K562 (cell line): Measurements from ENCODE around the gene FAM161A. TPM values are rescaled to one million over a fixed set of nuclear protein-coding genes. Genes with fewer than 3 reads are reported as not detected.

Experiments used
- ATF7 ChIP-seq: fragments of 450-650 bp; IDR thresholded peaks from 2 replicates; pipeline ENCODE4 v1.7.1; 2014; ENCODE audit warnings: mild to moderate bottlenecking, moderate library complexity
- BRF1 ChIP-seq: IDR thresholded peaks from 3 replicates; pipeline ENCODE4 v1.6.1; 2011; ENCODE audit warnings: borderline replicate concordance, mild to moderate bottlenecking; ENCODE audit not compliant: insufficient read length; ENCODE audit errors: extremely low read depth
- CBFA2T3 ChIP-seq: fragments of 450-650 bp; IDR thresholded peaks from 2 replicates; pipeline ENCODE4 v1.6.1; 2017
- CEBPG ChIP-seq, 3 experiments: fragments of 200-800 bp in 1 of 3; sonication (Bioruptor generic) in 1 of 3; sonication (generic) in 1 of 3; formaldehyde crosslinking in 1 of 3; IDR thresholded peaks in 2 of 3; conservative IDR thresholded peaks in 1 of 3; 2 replicates each; pipeline versions ENCODE4 v1.6.1 to v1.8.0; 2016 to 2022; ENCODE audit warnings: missing compliant biosample characterization in 2 of 3, missing genetic modification characterization in 2 of 3, mild to moderate bottlenecking in 1 of 3, missing genetic modification reagents in 1 of 3
- NCOR1 ChIP-seq: fragments of 450-650 bp; IDR thresholded peaks from 2 replicates; pipeline ENCODE4 v1.6.1; 2016; ENCODE audit warnings: mild to moderate bottlenecking, moderate library complexity
- PCBP2 ChIP-seq: fragments of 200-400 bp; formaldehyde crosslinking; IDR thresholded peaks from 2 replicates; pipeline ENCODE4 v1.6.1; 2018; ENCODE audit warnings: low read length, low read depth, mild to moderate bottlenecking, moderate library complexity; ENCODE audit not compliant: poor library complexity, severe bottlenecking
- YY1 ChIP-seq, 3 experiments: IDR thresholded peaks; 2 replicates each; pipeline ENCODE4 v1.6.1; 2011; ENCODE audit warnings: low read length in 2 of 3, mild to moderate bottlenecking in 2 of 3, moderate library complexity in 2 of 3, borderline replicate concordance in 1 of 3, control low read depth in 1 of 3, low read depth in 1 of 3; ENCODE audit not compliant: insufficient read depth in 3 of 3, insufficient replicate concordance in 2 of 3, control insufficient read depth in 1 of 3, insufficient read length in 1 of 3; ENCODE audit errors: extremely low read depth in 1 of 3
- polyA plus RNA-seq, 8 experiments: library from polyadenylated mRNA; depleted of rRNA in 4 of 8; stranded (reverse) in 5 of 8; unstranded in 3 of 8; fragments of >200 nt; fragmentation: Nextera tagmentation in 2 of 8; fragmentation: Illumina TruSeq in 1 of 8; extraction: Ambion mirVana in 2 of 8; extraction: Trizol in 1 of 8; gene quantifications; 2 replicates each; pipeline versions ENCODE4 v1.2.1 to v1.2.3, GENCODE V29; 2011 to 2014; ENCODE audit warnings: inconsistent platforms in 1 of 8, missing spikeins in 1 of 8
- total RNA-seq, 7 experiments: library from RNA; depleted of rRNA in 6 of 7; stranded (reverse); fragments of >200 nt in 6 of 7; fragmentation: Illumina TruSeq in 2 of 7; extraction: Trizol in 2 of 7; gene quantifications; 2 replicates each; pipeline versions ENCODE4 v1.2.1 to v1.2.3, GENCODE V29; 2011 to 2021; ENCODE audit warnings: low replicate concordance in 1 of 7
- TF ChIP-seq, protein P1 (sequence below), 2 experiments: fragments of 450-650 bp; IDR thresholded peaks; 2 replicates each; pipeline ENCODE4 v1.6.1; 2016; ENCODE audit warnings: mild to moderate bottlenecking in 2 of 2, borderline replicate concordance in 1 of 2, low read depth in 1 of 2, moderate library complexity in 1 of 2
- TF ChIP-seq, protein P2 (sequence below): sonication (generic); formaldehyde crosslinking; IDR thresholded peaks from 2 replicates; pipeline ENCODE4 v1.8.0; 2022; ENCODE audit warnings: mild to moderate bottlenecking, missing genetic modification reagents, borderline replicate concordance
- TF ChIP-seq, protein P3 (sequence below): fragments of 450-650 bp; formaldehyde crosslinking; IDR thresholded peaks from 2 replicates; pipeline ENCODE4 v1.4.0; 2022; ENCODE audit warnings: mild to moderate bottlenecking, moderate library complexity

Gene FAM161A
- total and polyA plus RNA-seq, 9 of the 15 experiments (the other 6 are each of a cell fraction or from before 2014, with no cell fraction given) = 0.27 to 1.4 (median 0.80) TPM

DNA sequence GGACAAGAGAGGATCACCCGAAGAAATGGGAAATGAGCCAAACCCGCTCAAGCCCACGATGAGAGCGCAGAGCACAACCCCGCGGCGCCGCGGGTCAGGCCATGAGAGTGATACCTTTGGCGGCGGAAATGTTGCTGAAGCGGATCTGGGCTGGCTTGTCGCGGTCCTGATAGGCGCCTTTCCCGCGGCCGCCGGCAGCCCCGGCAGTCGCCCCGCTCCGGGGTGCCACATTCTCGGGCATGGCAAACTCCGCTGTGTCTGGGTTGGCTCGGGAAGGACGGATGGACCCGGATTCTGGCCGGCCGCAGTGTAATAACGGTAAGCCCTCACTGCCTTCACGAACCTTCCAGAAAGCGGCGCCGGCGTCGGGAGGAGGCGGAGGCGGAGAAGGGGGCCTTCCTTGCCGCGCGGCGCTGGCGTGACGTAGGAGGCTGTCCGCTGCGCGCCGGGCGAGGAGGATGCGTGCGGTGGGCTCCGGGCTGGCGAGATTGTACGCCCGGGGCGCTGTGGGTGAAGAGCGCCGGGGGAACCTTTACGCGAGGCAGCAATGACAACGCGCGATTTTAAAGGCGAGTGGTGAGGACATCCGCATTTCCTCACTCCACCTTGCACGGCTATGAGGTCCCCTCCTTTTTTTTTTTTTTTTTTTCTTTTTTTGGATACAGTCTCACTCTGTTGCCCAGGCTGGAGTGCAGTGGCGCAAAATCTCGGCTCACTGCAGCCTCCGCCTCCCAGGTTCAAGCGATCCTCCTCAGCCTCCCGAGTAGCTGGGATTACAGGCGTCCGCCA lies 34.6 kb upstream of the FAM161A start, which contains the start of gene CCT4 (continued):
- TF ChIP-seq, protein P1, sequence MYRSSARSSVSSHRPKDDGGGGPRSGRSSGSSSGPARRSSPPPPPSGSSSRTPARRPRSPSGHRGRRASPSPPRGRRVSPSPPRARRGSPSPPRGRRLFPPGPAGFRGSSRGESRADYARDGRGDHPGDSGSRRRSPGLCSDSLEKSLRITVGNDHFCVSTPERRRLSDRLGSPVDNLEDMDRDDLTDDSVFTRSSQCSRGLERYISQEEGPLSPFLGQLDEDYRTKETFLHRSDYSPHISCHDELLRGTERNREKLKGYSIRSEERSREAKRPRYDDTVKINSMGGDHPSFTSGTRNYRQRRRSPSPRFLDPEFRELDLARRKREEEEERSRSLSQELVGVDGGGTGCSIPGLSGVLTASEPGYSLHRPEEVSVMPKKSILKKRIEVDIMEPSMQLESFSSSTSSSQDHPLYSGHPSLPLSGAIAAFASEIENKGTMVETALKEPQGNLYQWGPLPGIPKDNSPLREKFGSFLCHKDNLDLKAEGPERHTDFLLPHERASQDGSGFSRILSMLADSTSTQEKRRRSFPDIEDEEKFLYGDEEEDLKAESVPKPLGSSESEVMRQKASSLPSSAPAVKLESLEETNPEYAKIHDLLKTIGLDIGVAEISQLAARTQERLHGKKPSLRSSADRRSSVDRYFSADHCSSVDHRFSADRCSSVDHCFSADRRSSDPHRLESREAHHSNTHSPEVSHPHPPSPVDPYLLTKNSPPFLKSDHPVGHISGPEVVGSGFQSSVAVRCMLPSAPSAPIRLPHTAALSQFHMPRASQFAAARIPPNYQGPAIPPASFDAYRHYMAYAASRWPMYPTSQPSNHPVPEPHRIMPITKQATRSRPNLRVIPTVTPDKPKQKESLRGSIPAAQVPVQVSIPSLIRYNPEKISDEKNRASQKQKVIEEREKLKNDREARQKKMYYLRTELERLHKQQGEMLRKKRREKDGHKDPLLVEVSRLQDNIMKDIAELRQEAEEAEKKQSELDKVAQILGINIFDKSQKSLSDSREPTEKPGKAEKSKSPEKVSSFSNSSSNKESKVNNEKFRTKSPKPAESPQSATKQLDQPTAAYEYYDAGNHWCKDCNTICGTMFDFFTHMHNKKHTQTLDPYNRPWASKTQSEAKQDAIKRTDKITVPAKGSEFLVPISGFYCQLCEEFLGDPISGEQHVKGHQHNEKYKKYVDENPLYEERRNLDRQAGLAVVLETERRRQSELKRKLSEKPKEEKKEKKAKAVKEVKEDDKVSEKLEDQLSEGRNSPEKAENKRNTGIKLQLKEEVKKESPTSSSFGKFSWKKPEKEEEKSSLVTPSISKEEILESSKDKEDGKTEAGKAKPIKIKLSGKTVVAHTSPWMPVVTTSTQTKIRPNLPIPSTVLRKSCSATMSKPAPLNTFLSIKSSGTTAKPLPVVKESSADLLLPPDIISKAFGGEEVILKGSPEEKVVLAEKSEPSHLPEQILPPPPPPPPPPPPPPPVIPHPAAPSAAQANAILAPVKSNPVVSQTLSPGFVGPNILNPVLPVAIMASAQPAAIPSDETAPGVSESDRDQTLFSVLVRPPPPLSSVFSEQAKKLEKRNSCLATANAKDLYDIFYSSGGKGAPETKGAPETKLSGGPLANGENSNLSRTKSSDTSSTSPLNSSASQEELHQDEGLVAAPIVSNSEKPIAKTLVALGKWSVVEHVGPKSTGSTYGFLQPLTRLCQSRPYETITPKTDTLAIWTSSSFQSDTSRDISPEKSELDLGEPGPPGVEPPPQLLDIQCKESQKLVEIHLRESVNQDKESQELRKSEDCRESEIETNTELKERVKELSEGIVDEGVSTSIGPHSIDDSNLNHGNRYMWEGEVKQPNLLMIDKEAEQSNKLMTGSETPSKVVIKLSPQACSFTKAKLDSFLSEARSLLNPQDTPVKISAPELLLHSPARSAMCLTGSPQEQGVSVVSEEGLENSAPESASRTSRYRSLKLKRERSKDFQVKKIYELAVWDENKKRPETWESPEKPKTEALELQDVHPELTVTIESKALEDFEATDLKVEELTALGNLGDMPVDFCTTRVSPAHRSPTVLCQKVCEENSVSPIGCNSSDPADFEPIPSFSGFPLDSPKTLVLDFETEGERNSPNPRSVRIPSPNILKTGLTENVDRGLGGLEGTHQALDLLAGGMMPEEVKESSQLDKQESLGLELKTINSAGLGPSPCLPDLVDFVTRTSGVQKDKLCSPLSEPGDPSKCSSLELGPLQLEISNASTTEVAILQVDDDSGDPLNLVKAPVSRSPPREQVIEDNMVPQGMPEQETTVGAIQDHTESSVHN (IDR thresholded peaks at IDR 0.05; ENCODE audit: borderline replicate concordance in 1 of 2, low read depth in 1 of 2) = no peak; a peak in 1 of 4 replicates
- TF ChIP-seq PCBP2 (no peak), BRF1 (no peak), NCOR1 (peak; percentile 44; the same call in 1 of the 2 replicates), CEBPG (CRISPR knock-in tag; IDR thresholded peaks at IDR 0.05) (no peak; the same call in 1 of the 2 replicates), CEBPG (tag; conservative IDR thresholded peaks at IDR 0.05 in 1 of 2, IDR thresholded peaks at IDR 0.05 in 1 of 2) (peak in 1 of 2 experiments; percentile 58; a peak in 2 of 4 replicates), CBFA2T3 (no peak; the same call in 1 of the 2 replicates), YY1 (IDR thresholded peaks at IDR 0.05; ENCODE audit: borderline replicate concordance in 1 of 3, control insufficient read depth in 1 of 3, extremely low read depth in 1 of 3, insufficient read depth in 3 of 3, insufficient read length in 1 of 3, insufficient replicate concordance in 2 of 3, low read depth in 1 of 3, low read length in 2 of 3) (peak in 2 of 3 experiments; percentile 49 to 66), ATF7 (peak; percentile 89; the same call in 1 of the 2 replicates)
- TF ChIP-seq, protein P2, sequence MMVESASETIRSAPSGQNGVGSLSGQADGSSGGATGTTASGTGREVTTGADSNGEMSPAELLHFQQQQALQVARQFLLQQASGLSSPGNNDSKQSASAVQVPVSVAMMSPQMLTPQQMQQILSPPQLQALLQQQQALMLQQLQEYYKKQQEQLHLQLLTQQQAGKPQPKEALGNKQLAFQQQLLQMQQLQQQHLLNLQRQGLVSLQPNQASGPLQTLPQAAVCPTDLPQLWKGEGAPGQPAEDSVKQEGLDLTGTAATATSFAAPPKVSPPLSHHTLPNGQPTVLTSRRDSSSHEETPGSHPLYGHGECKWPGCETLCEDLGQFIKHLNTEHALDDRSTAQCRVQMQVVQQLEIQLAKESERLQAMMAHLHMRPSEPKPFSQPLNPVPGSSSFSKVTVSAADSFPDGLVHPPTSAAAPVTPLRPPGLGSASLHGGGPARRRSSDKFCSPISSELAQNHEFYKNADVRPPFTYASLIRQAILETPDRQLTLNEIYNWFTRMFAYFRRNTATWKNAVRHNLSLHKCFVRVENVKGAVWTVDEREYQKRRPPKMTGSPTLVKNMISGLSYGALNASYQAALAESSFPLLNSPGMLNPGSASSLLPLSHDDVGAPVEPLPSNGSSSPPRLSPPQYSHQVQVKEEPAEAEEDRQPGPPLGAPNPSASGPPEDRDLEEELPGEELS (CRISPR knock-in tag) = no peak; the same call in 1 of the 2 replicates
- TF ChIP-seq, protein P3, sequence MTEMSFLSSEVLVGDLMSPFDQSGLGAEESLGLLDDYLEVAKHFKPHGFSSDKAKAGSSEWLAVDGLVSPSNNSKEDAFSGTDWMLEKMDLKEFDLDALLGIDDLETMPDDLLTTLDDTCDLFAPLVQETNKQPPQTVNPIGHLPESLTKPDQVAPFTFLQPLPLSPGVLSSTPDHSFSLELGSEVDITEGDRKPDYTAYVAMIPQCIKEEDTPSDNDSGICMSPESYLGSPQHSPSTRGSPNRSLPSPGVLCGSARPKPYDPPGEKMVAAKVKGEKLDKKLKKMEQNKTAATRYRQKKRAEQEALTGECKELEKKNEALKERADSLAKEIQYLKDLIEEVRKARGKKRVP = 0 out of 2 replicates have a peak, but pooled peaks have one; percentile 42
